Peyer's patch (tissue), 4 donors: ENCODE measurements around the gene HVCN1.

ENCODE experiments used
- POLR2A ChIP-seq, 2 donors: fragments of 450-650 bp; IDR thresholded peaks; one replicate each; pipeline ENCODE4 v1.5.1; 2017; ENCODE audit warnings: antibody characterized with exemption in 2 of 2, mild to moderate bottlenecking in 2 of 2, moderate library complexity in 2 of 2
- TF ChIP-seq, protein P1 (sequence below), 6 experiments: fragments of 450-650 bp in 4 of 6; fragments of 200-600 bp in 2 of 6; sonication (generic) in 1 of 6; IDR thresholded peaks; one replicate each; pipeline ENCODE4 v1.5.1; 2017 to 2019; ENCODE audit warnings: antibody characterized with exemption in 6 of 6, mild to moderate bottlenecking in 3 of 6, moderate library complexity in 1 of 6

DNA sequence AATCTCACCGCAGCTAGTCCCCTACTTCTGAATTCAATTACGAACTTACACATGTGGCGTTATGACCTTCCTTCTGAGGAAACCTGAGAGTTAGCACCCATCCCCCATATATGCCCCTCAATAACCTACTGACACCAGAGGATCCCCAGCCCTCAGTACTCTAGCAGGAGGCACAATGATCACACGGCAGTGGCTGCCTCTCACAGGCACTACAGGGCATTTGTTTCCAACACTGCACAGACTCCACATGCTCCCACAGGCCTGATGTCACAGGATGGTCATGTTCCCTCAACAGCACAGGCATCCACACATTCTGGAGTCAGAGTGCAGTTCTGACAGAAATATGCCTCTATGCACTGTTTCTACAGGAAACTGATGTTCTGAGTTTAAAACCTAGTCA is 36.4 kb upstream of the HVCN1 start:
- TF ChIP-seq, protein P1, sequence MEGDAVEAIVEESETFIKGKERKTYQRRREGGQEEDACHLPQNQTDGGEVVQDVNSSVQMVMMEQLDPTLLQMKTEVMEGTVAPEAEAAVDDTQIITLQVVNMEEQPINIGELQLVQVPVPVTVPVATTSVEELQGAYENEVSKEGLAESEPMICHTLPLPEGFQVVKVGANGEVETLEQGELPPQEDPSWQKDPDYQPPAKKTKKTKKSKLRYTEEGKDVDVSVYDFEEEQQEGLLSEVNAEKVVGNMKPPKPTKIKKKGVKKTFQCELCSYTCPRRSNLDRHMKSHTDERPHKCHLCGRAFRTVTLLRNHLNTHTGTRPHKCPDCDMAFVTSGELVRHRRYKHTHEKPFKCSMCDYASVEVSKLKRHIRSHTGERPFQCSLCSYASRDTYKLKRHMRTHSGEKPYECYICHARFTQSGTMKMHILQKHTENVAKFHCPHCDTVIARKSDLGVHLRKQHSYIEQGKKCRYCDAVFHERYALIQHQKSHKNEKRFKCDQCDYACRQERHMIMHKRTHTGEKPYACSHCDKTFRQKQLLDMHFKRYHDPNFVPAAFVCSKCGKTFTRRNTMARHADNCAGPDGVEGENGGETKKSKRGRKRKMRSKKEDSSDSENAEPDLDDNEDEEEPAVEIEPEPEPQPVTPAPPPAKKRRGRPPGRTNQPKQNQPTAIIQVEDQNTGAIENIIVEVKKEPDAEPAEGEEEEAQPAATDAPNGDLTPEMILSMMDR (IDR thresholded peaks at IDR 0.05) = no peak
- TF ChIP-seq POLR2A (IDR thresholded peaks at IDR 0.05) = no peak
